H1 (cell line): ENCODE data around the gene CTIF. TPM values are rescaled to one million over a fixed set of nuclear protein-coding genes. Genes with fewer than 3 reads are reported as not detected.

Experiments used
- CTCF ChIA-PET: fragments of 300-600 bp; sonication (Branson Sonifier 250); formaldehyde crosslinking; loops from one replicate; lab custom pipeline; 2021; ENCODE audit not compliant: partially characterized antibody; lab: Charles Lee
- POLR2A ChIA-PET: fragments of 300-600 bp; sonication (Branson Sonifier 250); formaldehyde crosslinking; loops from one replicate; lab custom pipeline; 2021; ENCODE audit warnings: inconsistent platforms; ENCODE audit not compliant: partially characterized antibody; lab: Charles Lee
- DNase-seq, 2 experiments: peaks; one replicate each; pipeline versions ENCODE4 v3.0.0 to v3.0.0-alpha.2; 2010 to 2022; ENCODE audit warnings: low spot score in 2 of 2, low read depth in 1 of 2, mixed read lengths in 1 of 2
- FAIRE-seq: peaks from 2 replicates; lab custom pipeline; 2011; peaks lifted over from hg19 to GRCh38; lab: Jason Lieb, UNC
- H2AFZ ChIP-seq: 2 replicates; pipeline ENCODE4 v1.8.1; 2012; ENCODE audit warnings: low read length, inconsistent platforms
- H2AK5ac ChIP-seq: 2 replicates; pipeline ENCODE4 v1.6.1; 2013; ENCODE audit warnings: low read depth, low read length
- H2BK120ac ChIP-seq: replicated peaks from 2 replicates; pipeline ENCODE3; 2013; ENCODE audit warnings: low read depth, low read length, inconsistent platforms
- H2BK12ac ChIP-seq: 2 replicates; pipeline ENCODE4 v1.6.1; 2013; ENCODE audit warnings: low read depth, low read length
- H2BK15ac ChIP-seq: 2 replicates; pipeline ENCODE4 v1.6.1; 2013; ENCODE audit warnings: low read length
- H2BK20ac ChIP-seq: 2 replicates; pipeline ENCODE4 v1.6.1; 2013; ENCODE audit warnings: low read length
- H2BK5ac ChIP-seq: 2 replicates; pipeline ENCODE4 v1.6.1; 2013; ENCODE audit warnings: low read depth, low read length
- H3K14ac ChIP-seq: 2 replicates; pipeline ENCODE4 v1.6.1; 2013; ENCODE audit warnings: inconsistent platforms; ENCODE audit not compliant: insufficient read length
- H3K18ac ChIP-seq: 2 replicates; pipeline ENCODE4 v1.6.1; 2013; ENCODE audit warnings: low read length; ENCODE audit errors: extremely low read depth
- H3K23ac ChIP-seq: 2 replicates; pipeline ENCODE4 v1.6.1; 2013; ENCODE audit warnings: inconsistent platforms; ENCODE audit not compliant: insufficient read length
- H3K23me2 ChIP-seq: 2 replicates; pipeline ENCODE4 v1.6.1; 2013; ENCODE audit warnings: low read depth, low read length
- H3K27ac ChIP-seq: 2 replicates; pipeline ENCODE4 v1.6.1; 2011; ENCODE audit warnings: low read depth, low read length, inconsistent platforms
- H3K27me3 ChIP-seq, 4 experiments: replicated peaks in 1 of 4; 1 replicate in 1 of 4; 2 replicates in 3 of 4; pipeline versions ENCODE4 v1.6.1 to v1.8.1; 2011 to 2013; ENCODE audit warnings: low read length in 3 of 4, mild to moderate bottlenecking in 3 of 4, inconsistent platforms in 2 of 4, mixed read lengths in 2 of 4, moderate library complexity in 1 of 4; ENCODE audit not compliant: control insufficient read depth in 3 of 4, insufficient read depth in 3 of 4; ENCODE audit errors: extremely low read depth in 1 of 4
- H3K36me3 ChIP-seq, 4 experiments: 2 replicates each; pipeline versions ENCODE4 v1.6.1 to v1.8.1; 2011 to 2013; ENCODE audit warnings: mild to moderate bottlenecking in 4 of 4, low read length in 3 of 4, moderate library complexity in 2 of 4, control low read depth in 1 of 4, inconsistent platforms in 1 of 4; ENCODE audit not compliant: insufficient read depth in 4 of 4, control insufficient read depth in 2 of 4
- H3K4ac ChIP-seq: replicated peaks from 2 replicates; pipeline ENCODE3; 2013; ENCODE audit warnings: low read length, low read depth, mixed read lengths, inconsistent platforms; ENCODE audit not compliant: insufficient read length
- H3K4me1 ChIP-seq, 4 experiments: replicated peaks in 1 of 4; 1 replicate in 1 of 4; 2 replicates in 3 of 4; pipeline versions ENCODE4 v1.6.1 to v1.8.1; 2011 to 2013; ENCODE audit warnings: low read length in 3 of 4, inconsistent platforms in 2 of 4, mixed read lengths in 1 of 4; ENCODE audit not compliant: insufficient read depth in 4 of 4, control insufficient read depth in 3 of 4
- H3K4me2 ChIP-seq, 2 experiments: 2 replicates each; pipeline versions ENCODE4 v1.6.1 to v1.8.1; 2011 to 2013; ENCODE audit warnings: low read depth in 2 of 2, low read length in 2 of 2, control low read depth in 1 of 2, inconsistent platforms in 1 of 2, mild to moderate bottlenecking in 1 of 2; ENCODE audit not compliant: insufficient read depth in 1 of 2
- H3K4me3 ChIP-seq, 4 experiments: fragments of 200-600, 300-600 bp in 1 of 4; sonication (generic), shearing (Covaris generic), sonication (Bioruptor Twin) in 1 of 4; 2 replicates each; pipeline versions ENCODE4 v1.5.1 to v1.8.1; 2011 to 2016; ENCODE audit warnings: low read length in 4 of 4, low read depth in 3 of 4, control low read depth in 2 of 4, inconsistent platforms in 2 of 4, mild to moderate bottlenecking in 2 of 4, mixed read lengths in 1 of 4, moderate library complexity in 1 of 4; ENCODE audit not compliant: insufficient read depth in 2 of 4; ENCODE audit errors: extremely low read depth in 1 of 4
- H3K56ac ChIP-seq: replicated peaks from 2 replicates; pipeline ENCODE3; 2013; ENCODE audit warnings: low read depth, mild to moderate bottlenecking, mixed read lengths, low read length, inconsistent platforms; ENCODE audit not compliant: insufficient read length
- H3K79me1 ChIP-seq: 2 replicates; pipeline ENCODE4 v1.6.1; 2013; ENCODE audit warnings: low read depth, low read length, control low read depth
- H3K79me2 ChIP-seq, 2 experiments: 2 replicates each; pipeline versions ENCODE4 v1.6.1 to v1.8.1; 2012 to 2013; ENCODE audit warnings: low read length in 2 of 2, mild to moderate bottlenecking in 2 of 2, inconsistent platforms in 1 of 2; ENCODE audit not compliant: insufficient read depth in 2 of 2, control insufficient read depth in 1 of 2
- H3K9ac ChIP-seq, 4 experiments: replicated peaks in 1 of 4; 1 replicate in 1 of 4; 2 replicates in 3 of 4; pipeline versions ENCODE4 v1.6.1 to v1.8.1; 2011 to 2013; ENCODE audit warnings: low read depth in 3 of 4, low read length in 3 of 4, control low read depth in 2 of 4, mild to moderate bottlenecking in 2 of 4, moderate library complexity in 2 of 4, inconsistent platforms in 1 of 4; ENCODE audit errors: extremely low read depth in 1 of 4
- H3K9me3 ChIP-seq, 2 experiments: 2 replicates each; pipeline versions ENCODE4 v1.6.1 to v1.8.1; 2012 to 2013; ENCODE audit warnings: mild to moderate bottlenecking in 2 of 2, moderate library complexity in 2 of 2, control low read depth in 1 of 2, inconsistent platforms in 1 of 2, low read depth in 1 of 2, low read length in 1 of 2, mixed read lengths in 1 of 2; ENCODE audit not compliant: insufficient read depth in 2 of 2
- H4K20me1 ChIP-seq, 2 experiments: replicated peaks in 1 of 2; 2 replicates each; pipeline versions ENCODE3 to v1.8.1; 2011 to 2013; ENCODE audit warnings: inconsistent platforms in 2 of 2, low read length in 2 of 2, mild to moderate bottlenecking in 1 of 2; ENCODE audit not compliant: insufficient read depth in 2 of 2, control insufficient read depth in 1 of 2
- H4K5ac ChIP-seq: 2 replicates; pipeline ENCODE4 v1.6.1; 2013; ENCODE audit warnings: low read length, low read depth, mixed read lengths, inconsistent platforms; ENCODE audit not compliant: insufficient read length
- H4K8ac ChIP-seq: 2 replicates; pipeline ENCODE4 v1.8.0; 2013; ENCODE audit warnings: mild to moderate bottlenecking, moderate library complexity, low read length, inconsistent platforms; ENCODE audit not compliant: insufficient read depth; ENCODE audit errors: extremely low read depth
- H4K91ac ChIP-seq: replicated peaks from 2 replicates; pipeline ENCODE3; 2013; ENCODE audit warnings: low read length, mixed read lengths, inconsistent platforms; ENCODE audit not compliant: insufficient read length
- BACH1 ChIP-seq: IDR thresholded peaks from 2 replicates; pipeline ENCODE4 v1.6.1; 2012; ENCODE audit warnings: low read length, improper control_type of control experiment
- CEBPB ChIP-seq: IDR thresholded peaks from 2 replicates; pipeline ENCODE4 v1.6.1; 2012; ENCODE audit warnings: low read depth, low read length
- FOSL1 ChIP-seq: IDR thresholded peaks from 2 replicates; pipeline ENCODE4 v1.6.1; 2011; ENCODE audit warnings: mild to moderate bottlenecking, low read depth, low read length, moderate library complexity; ENCODE audit not compliant: insufficient read depth
- JUND ChIP-seq: IDR thresholded peaks from 2 replicates; pipeline ENCODE4 v1.6.1; 2011; ENCODE audit warnings: mild to moderate bottlenecking, improper control_type of control experiment, low read length
- KDM1A ChIP-seq: fragments of 200-600, 300-600 bp; sonication (generic); IDR thresholded peaks from 2 replicates; pipeline ENCODE4 v1.7.1; 2016; ENCODE audit warnings: mild to moderate bottlenecking, low read length, borderline replicate concordance
- POLR2AphosphoS5 ChIP-seq: IDR thresholded peaks from 2 replicates; pipeline ENCODE4 v1.6.1; 2011; ENCODE audit warnings: low read depth, low read length
- RAD21 ChIP-seq, 2 experiments: IDR thresholded peaks in 1 of 2; conservative IDR thresholded peaks in 1 of 2; 2 replicates each; pipeline ENCODE4 v1.6.1; 2011; ENCODE audit warnings: low read depth in 2 of 2, low read length in 2 of 2, improper control_type of control experiment in 1 of 2, inconsistent platforms in 1 of 2, mild to moderate bottlenecking in 1 of 2, moderate library complexity in 1 of 2
- RXRA ChIP-seq: IDR thresholded peaks from 2 replicates; pipeline ENCODE4 v1.6.1; 2011; ENCODE audit warnings: low read depth, mild to moderate bottlenecking, low read length, moderate library complexity; ENCODE audit not compliant: insufficient read depth
- SIX5 ChIP-seq: IDR thresholded peaks from 2 replicates; pipeline ENCODE4 v1.6.1; 2011; ENCODE audit warnings: mild to moderate bottlenecking, low read depth, low read length
- SP1 ChIP-seq: IDR thresholded peaks from 2 replicates; pipeline ENCODE4 v1.6.1; 2011; ENCODE audit warnings: low read depth, low read length
- SP2 ChIP-seq: IDR thresholded peaks from 2 replicates; pipeline ENCODE4 v1.6.1; 2012; ENCODE audit warnings: mild to moderate bottlenecking, low read length, inconsistent platforms
- SP4 ChIP-seq: IDR thresholded peaks from 2 replicates; pipeline ENCODE4 v1.6.1; 2012; ENCODE audit warnings: low read length, inconsistent platforms
- SRF ChIP-seq: IDR thresholded peaks from 2 replicates; pipeline ENCODE4 v1.6.1; 2011; ENCODE audit warnings: mild to moderate bottlenecking, low read depth, low read length, moderate library complexity
- TAF1 ChIP-seq: IDR thresholded peaks from 2 replicates; pipeline ENCODE4 v1.6.1; 2011; ENCODE audit warnings: mild to moderate bottlenecking, low read depth, low read length
- TAF7 ChIP-seq: optimal IDR thresholded peaks from 2 replicates; pipeline ENCODE3; 2011; ENCODE audit warnings: low read depth, mild to moderate bottlenecking, inconsistent platforms, low read length, moderate library complexity, borderline replicate concordance
- YY1 ChIP-seq: IDR thresholded peaks from 2 replicates; pipeline ENCODE4 v1.6.1; 2011; ENCODE audit warnings: low read depth, mild to moderate bottlenecking, low read length
- WGBS, 2 experiments: shearing (Covaris generic) in 1 of 2; methylation state at CpG; one replicate each; pipeline versions ENCODE4 v1.1.6 to v1.1.7; 2013 to 2015; ENCODE audit warnings: low lambda C conversion rate in 2 of 2, mixed read lengths in 2 of 2, inconsistent platforms in 1 of 2, low coverage in 1 of 2, missing lambda C conversion rate in 1 of 2; ENCODE audit not compliant: insufficient replicate concordance in 2 of 2, insufficient coverage in 1 of 2, insufficient read length in 1 of 2; ENCODE audit errors: extremely low coverage in 1 of 2, missing lambda C conversion rate in 1 of 2; 5-methylcytosine and 5-hydroxymethylcytosine counted together
- polyA plus RNA-seq, 7 experiments: library from polyadenylated mRNA; depleted of rRNA in 3 of 7; stranded (reverse) in 5 of 7; unstranded in 2 of 7; fragments of >200 nt in 5 of 7; fragments of 200-250 nt in 2 of 7; gene quantifications; 1 replicate in 5 of 7; 2 replicates in 1 of 7; 4 replicates in 1 of 7; pipeline versions ENCODE4 v1.2.1 to v1.2.3, GENCODE V29; 2011 to 2013; ENCODE audit warnings: missing spikeins in 2 of 7, mixed read lengths in 2 of 7
- total RNA-seq: library from RNA; stranded (reverse); fragmentation: NEBNext Ultra II Directional; extraction: Animal tissue kit (Norgen Biotek cat#: 25700); gene quantifications from 2 replicates; pipeline ENCODE4 v1.2.1, GENCODE V29; 2021

Gene CTIF
- total and polyA plus RNA-seq, 2 of the 8 experiments (the other 6 are each of a cell fraction or from before 2014, with no cell fraction given): 9.0 to 17.8 TPM

- H2BK15ac ChIP-seq: no peak overlapping the region
- peaks cover 3% of the 10 kb centered on the region; the same call in 1 of the 2 replicates for H3K79me1 ChIP-seq
Measured at GRCh38 chr18:48558248-48558647, 19.4 kb downstream of the CTIF start.

More at GRCh38 chr18:48558248-48558647, 19.4 kb downstream of the CTIF start:
- H3K27me3 ChIP-seq: no peaks in the 10 kb centered on the region
- no peak overlapping the region for H2AK5ac ChIP-seq
- H2BK5ac ChIP-seq: no peak overlapping the region
- peaks cover 0 to 2% (median under 1%) of the 10 kb centered on the region in 4 experiments; a peak in 4 of 7 replicates for H3K4me1 ChIP-seq
- no peaks in the 10 kb centered on the region for H3K23me2 ChIP-seq
- no peak overlapping the region for H3K18ac ChIP-seq
- 88% methylated on average over 2 of the region's 2 CpGs; no CpG with 5 or more reads in 1 of the 2 experiments for WGBS, 2 experiments
- H3K4ac ChIP-seq: no peak overlapping the region
- DNase-seq (no peak), FAIRE-seq (no peak)
- peaks cover 0 to 12% of the 10 kb centered on the region in 2 experiments for H4K20me1 ChIP-seq
- H4K5ac ChIP-seq: no peak overlapping the region
- H2BK20ac ChIP-seq: no peak overlapping the region
- TF ChIP-seq YY1 (no peak), TAF7 (no peak), SP4 (no peak), JUND (no peak), FOSL1 (no peak), CEBPB (no peak), KDM1A (no peak), SP2 (no peak), TAF1 (no peak), POLR2AphosphoS5 (no peak), RAD21 (IDR thresholded peaks at IDR 0.05 in 1 of 2, conservative IDR thresholded peaks at IDR 0.05 in 1 of 2; ENCODE audit: low read depth in 2 of 2, low read length in 2 of 2) (no peak), SIX5 (no peak), RXRA (no peak), SP1 (no peak), SRF (no peak), BACH1 (no peak)
- H4K91ac ChIP-seq: no peak overlapping the region
- H3K4me2 ChIP-seq: no peak overlapping the region
- H3K9me3 ChIP-seq: no peaks in the 10 kb centered on the region
- no peak overlapping the region for H2AFZ ChIP-seq
- H3K36me3 ChIP-seq: no peaks in the 10 kb centered on the region; a peak in 1 of 8 replicates
- H3K23ac ChIP-seq: no peak overlapping the region
- no peak overlapping the region for H3K4me3 ChIP-seq
- H2BK120ac ChIP-seq: no peak overlapping the region
- no peak overlapping the region for H4K8ac ChIP-seq
- H3K56ac ChIP-seq: no peak overlapping the region
- CTCF ChIA-PET: no interaction called here
- POLR2A ChIA-PET: no interaction called here
- H3K14ac ChIP-seq: no peak overlapping the region
- no peak overlapping the region for H3K27ac ChIP-seq
- H2BK12ac ChIP-seq: no peak overlapping the region
- H3K9ac ChIP-seq: no peak overlapping the region
- peaks cover 0 to 2% of the 10 kb centered on the region in 2 experiments; a peak in 1 of 4 replicates for H3K79me2 ChIP-seq
